ENCODE results near the gene FLNB.

DNA sequence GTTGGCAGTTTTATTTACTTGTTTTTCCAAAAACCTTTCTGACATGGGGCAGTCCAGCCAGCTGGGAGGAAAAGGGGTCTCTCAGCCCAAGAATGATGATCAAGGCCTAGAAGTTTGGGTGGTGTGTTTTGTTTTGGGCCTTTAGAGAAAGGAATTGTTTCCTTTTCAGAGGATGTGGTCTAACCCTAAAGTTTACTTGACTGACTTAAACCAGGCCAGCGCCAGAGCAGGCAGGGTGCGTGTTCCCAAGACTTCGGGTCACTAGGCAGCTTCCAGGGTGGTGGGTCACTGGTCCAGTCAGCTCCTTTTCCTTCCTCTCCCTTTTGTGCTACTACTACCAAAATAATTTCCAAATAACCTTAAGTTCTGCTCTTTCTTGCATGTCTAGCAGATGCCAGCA, 4.9 kb downstream of the FLNB start:
- TF ChIP-seq CEBPB (IDR thresholded peaks at IDR 0.05) (no peak), EP300 (IDR thresholded peaks at IDR 0.05; ENCODE audit: borderline replicate concordance) (no peak), YY1 (IDR thresholded peaks at IDR 0.05; ENCODE audit: low read depth) (no peak), ZBTB7A (IDR thresholded peaks at IDR 0.05; ENCODE audit: low read depth) (no peak), MAX (IDR thresholded peaks at IDR 0.05) (no peak)

Measured in Ishikawa (cell line).